Measurements from ENCODE around the gene RGS6.

RGS6 gene

GRCh38 chr14:72539661-72540315 lies 607.6 kb downstream of the RGS6 start:
- no peak for DNase-seq

GRCh38 chr14:72540836-72541235 lies 608.6 kb downstream of the RGS6 start:
- no peak for DNase-seq

- no peak for DNase-seq
These were observed 609.3 kb downstream of the RGS6 start for GRCh38 chr14:72541546-72541945.

DNA sequence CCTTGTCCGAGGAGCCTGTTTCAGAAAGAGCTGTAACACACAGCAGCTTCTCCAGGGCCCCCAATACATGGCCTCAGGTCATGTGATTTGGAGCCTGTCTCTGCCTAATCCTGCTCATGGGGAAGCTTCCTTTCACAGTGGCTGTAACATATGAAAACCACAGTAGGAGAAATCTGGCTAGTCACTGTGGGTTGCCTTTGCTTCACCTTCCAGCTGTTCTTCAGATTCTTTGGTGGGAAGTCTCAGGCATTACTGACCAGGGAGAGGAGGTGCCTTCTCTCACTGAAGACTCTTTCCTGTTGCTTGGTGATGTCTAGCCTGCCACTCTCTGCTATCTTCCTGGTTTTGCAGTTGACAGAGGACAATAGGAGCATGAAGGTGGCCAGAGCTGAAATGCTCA lies 611.1 kb downstream of the RGS6 start:
- DNase-seq, result no peak

- DNase-seq, result no peak
These were observed 612.6 kb downstream of the RGS6 start for GRCh38 chr14:72544615-72545387.

GRCh38 chr14:72545411-72546311 lies 613.4 kb downstream of the RGS6 start:
- no peak for DNase-seq

- DNase-seq, result no peak
These were observed 614.3 kb downstream of the RGS6 start for GRCh38 chr14:72546344-72547016.

GRCh38 chr14:72547999-72548398 lies 615.8 kb downstream of the RGS6 start:
- no peak for DNase-seq

GRCh38 chr14:72549026-72549425 lies 616.8 kb downstream of the RGS6 start:
- DNase-seq, result no peak

GRCh38 chr14:72549854-72550253 lies 617.6 kb downstream of the RGS6 start:
- no peak for DNase-seq

- no peak for DNase-seq
These were observed 618.3 kb downstream of the RGS6 start for GRCh38 chr14:72550513-72550912.

DNA sequence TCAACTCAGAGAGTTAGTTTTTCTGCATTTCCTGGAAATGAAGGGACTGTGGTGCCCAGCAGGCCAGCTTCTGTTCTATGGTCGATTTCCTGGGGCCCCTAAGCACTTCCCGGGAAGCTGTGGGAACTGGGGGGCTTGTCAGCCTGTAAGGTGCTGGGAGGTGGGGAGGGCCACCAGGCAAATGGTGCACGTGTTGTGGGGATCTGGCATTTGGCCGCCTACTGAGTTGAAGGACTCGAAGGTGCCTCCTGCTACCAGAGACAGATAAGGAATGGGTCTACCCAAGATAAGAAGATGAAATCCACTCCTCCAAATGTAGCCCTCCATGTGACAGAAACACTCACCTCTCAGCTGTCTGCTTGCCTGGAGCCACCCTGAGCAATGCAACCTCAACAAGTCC lies 620.0 kb downstream of the RGS6 start:
- no peak for DNase-seq

DNA sequence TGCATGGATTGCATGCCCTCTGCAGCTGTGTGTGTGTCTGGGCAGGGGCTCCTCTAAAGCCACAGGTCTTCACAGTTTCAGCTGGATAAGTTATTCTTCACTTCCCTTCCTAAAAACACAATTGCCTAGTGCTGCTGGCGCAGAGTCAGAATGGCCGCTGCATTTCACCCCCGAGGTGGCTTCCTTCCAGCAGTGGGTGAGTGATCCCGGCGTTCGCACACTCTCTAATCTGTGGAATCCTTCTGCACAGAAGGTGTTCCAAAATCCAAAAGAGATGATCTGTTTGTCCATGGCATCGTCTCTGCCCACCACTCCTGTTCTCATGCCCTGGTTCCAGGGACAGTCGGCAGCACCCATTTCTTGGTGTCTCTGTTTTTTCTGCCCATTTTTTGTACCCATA lies 620.9 kb downstream of the RGS6 start:
- DNase-seq, result no peak

- DNase-seq, result no peak
These were observed 621.4 kb downstream of the RGS6 start for GRCh38 chr14:72553656-72554055.

GRCh38 chr14:72554401-72554800 lies 622.2 kb downstream of the RGS6 start:
- no peak for DNase-seq

- no peak for DNase-seq
These were observed 622.9 kb downstream of the RGS6 start for GRCh38 chr14:72554994-72555608.

DNA sequence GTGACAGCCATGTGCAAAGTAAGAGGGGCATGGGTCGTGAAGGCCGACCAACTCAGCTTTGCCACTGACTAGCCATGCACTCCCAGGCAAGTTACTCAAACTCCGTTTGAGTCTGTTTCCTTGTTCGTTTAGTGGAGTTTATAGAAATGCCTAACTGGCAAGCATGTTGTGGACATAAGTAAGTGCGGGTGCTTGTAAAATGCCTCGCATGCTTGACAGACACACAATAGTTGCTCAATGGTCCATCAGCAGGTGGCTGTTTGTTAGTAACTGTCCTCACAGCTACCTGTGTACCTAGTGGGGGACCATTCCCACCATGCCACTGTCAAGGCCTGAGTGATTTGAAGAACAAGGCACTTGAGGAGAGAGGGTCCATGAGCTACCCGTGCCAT lies 623.4 kb downstream of the RGS6 start:
- no peak for DNase-seq

DNA sequence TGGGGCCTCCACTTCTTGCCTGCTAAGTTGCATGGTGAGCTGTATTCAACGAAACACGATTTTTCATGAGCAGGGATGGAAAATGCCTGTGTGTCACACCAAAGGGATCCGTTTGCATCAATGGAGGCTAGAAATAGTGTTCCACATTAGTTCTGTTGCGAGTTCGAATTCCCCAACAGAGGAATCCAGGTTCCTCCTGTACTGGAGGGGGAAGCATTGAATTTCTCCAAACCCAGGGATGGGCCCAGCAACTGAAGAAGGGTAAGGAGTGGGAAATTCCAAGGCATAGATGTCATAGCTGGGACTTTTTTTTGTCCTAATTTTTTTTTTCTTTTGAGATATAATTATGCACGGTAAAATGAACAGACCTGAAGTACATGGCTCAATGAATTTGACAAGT lies 625.4 kb downstream of the RGS6 start:
- DNase-seq, result no peak

DNA sequence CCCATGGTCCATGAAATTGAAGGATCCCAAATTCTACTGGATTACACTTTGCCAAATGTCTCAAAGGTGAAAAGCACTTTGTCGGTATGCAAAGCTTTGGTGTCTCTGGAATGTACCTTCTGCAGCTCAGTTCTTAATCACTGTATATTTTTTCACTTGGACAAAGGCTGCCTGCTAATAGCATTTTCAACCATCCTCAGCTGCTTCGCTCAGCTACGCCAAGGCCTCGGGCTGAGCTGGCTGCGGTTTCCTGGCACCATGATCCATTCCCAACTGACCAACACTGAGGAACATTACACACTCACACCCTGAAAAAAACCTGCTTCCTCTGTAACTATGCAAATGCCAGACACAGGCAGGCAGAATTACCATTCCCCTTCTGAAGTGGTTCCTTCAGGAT lies 626.5 kb downstream of the RGS6 start:
- no peak for DNase-seq

DNA sequence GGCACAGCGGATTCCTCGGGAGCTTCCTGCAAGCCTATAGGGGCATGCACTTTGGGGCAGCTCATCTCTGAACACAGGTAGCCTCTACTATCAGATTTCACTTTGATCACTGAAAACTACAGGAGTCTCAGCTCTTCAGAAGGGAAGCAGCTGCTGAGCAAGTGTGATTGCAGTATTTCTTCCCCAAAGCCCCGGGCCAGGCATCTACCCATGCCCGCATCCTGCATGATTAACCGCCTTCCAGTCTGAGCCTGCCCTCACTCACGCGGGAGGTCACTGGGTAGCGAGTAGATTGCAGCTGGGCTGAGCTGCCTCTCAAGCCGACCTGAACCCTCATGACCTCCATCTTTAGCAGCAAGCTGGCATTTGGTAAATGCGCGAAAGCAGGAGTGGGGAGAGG lies 627.0 kb downstream of the RGS6 start:
- no peak for DNase-seq

- DNase-seq, result no peak
These were observed 627.5 kb downstream of the RGS6 start for GRCh38 chr14:72559669-72560255.

GRCh38 chr14:72560331-72560730 lies 628.1 kb downstream of the RGS6 start:
- DNase-seq, result no peak

All from CD4-positive, alpha-beta T cell treated with Interleukin-1 beta for 1 hour (primary cell).